ENCODE data around the gene NFASC.

Gene NFASC

DNA sequence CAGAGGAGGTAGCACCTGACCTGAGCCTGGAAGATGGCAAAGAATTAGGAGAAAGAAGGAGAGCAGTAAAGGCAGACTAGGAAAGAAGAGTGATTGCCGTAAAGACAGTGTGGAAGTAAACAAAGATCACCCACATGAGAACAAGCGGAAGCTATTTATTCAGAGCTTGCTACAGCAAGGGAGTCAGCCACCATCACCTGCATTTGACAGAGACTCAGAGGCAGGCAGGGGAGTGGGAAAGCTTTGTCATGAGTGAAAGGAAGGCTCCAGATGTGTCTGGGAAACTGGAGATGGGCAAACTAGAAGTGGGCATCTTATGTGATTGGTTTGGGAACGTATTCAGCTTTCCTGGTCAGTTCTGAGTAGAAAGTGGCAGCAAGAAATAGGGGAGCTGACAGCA, 64.5 kb downstream of the NFASC start:
- no peaks in the 10 kb centered on the region for H3K36me3 ChIP-seq
- no peaks in the 10 kb centered on the region for H3K4me1 ChIP-seq (ENCODE audit: control insufficient read depth in 1 of 2, insufficient read depth in 1 of 2, low read depth in 1 of 2, low read length in 1 of 2)
- peaks cover 82% of the 10 kb centered on the region for H3K27me3 ChIP-seq
- no peak for TF ChIP-seq CTCF (IDR thresholded peaks at IDR 0.05)
- H3K4me3 ChIP-seq (ENCODE audit: low read depth in 1 of 2, low read length in 1 of 2), result no peak overlapping the region
- H3K27ac ChIP-seq, result no peak overlapping the region
- H3K9me3 ChIP-seq, result no peaks in the 10 kb centered on the region

DNA sequence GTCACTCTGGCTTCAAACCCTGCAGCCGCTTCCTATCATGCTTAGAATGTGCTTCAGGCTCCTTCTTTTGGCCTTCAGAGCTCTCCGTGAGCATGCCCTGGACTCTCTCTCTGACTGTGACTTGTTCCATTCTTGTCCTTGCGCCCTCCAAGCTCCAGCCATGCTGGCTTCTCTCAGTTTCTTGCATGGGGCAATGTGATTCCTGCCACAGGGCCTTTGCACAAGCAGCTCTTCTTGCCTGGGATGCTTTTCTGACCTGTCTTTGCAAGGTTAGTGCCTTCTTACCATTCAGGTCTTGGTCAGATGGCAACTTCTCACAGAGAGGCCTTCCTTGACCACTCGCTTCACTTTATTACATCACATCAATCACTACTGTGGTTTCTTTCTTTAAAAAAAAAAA, 66.1 kb downstream of the NFASC start:
- no peaks in the 10 kb centered on the region for H3K36me3 ChIP-seq
- H3K4me1 ChIP-seq (ENCODE audit: control insufficient read depth in 1 of 2, insufficient read depth in 1 of 2, low read depth in 1 of 2, low read length in 1 of 2), result peaks cover 3 to 13% of the 10 kb centered on the region in 2 experiments
- no peak for TF ChIP-seq CTCF (IDR thresholded peaks at IDR 0.05)
- H3K9me3 ChIP-seq, result no peaks in the 10 kb centered on the region
- no peak overlapping the region for H3K4me3 ChIP-seq (ENCODE audit: low read depth in 1 of 2, low read length in 1 of 2)
- H3K27ac ChIP-seq, result no peak overlapping the region
- H3K27me3 ChIP-seq, result peaks cover 70% of the 10 kb centered on the region

GRCh38 chr1:204937901-204938300, 67.2 kb downstream of the NFASC start:
- Histone ChIP-seq H3K36me3 (no peaks in the 10 kb centered on the region), H3K4me3 (ENCODE audit: low read depth in 1 of 2, low read length in 1 of 2) (no peak overlapping the region), H3K27me3 (peaks cover 59% of the 10 kb centered on the region), H3K9me3 (no peaks in the 10 kb centered on the region), H3K27ac (no peak overlapping the region), H3K4me1 (ENCODE audit: control insufficient read depth in 1 of 2, insufficient read depth in 1 of 2, low read depth in 1 of 2, low read length in 1 of 2) (peaks cover 10 to 25% of the 10 kb centered on the region in 2 experiments)
- no peak for TF ChIP-seq CTCF (IDR thresholded peaks at IDR 0.05)

DNA sequence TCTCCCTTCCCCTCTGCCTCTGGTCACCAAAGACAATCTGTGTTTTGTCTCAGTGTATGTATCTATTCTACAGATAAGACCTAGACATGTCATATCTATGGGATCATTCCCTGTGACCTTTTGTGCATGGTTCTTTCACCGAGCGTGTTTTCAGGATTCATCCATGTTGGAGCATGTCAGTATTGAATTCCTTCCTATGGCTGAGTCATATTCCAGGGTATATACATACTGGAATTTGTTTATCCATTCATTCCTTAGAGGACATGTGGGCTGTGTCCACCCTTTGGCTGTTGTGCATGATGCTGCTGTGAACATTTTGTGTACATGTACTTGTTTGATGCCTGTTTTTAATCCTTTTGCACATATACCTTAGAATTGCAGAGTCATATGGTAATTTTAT, 69.9 kb downstream of the NFASC start:
- no peak for TF ChIP-seq CTCF (IDR thresholded peaks at IDR 0.05)
- H3K4me1 ChIP-seq (ENCODE audit: control insufficient read depth in 1 of 2, insufficient read depth in 1 of 2, low read depth in 1 of 2, low read length in 1 of 2), result peaks cover 19 to 38% of the 10 kb centered on the region in 2 experiments
- no peak overlapping the region for H3K27ac ChIP-seq
- H3K4me3 ChIP-seq (ENCODE audit: low read depth in 1 of 2, low read length in 1 of 2), result no peak overlapping the region
- H3K9me3 ChIP-seq, result no peaks in the 10 kb centered on the region
- no peaks in the 10 kb centered on the region for H3K36me3 ChIP-seq
- peaks cover 32% of the 10 kb centered on the region for H3K27me3 ChIP-seq

- no peaks in the 10 kb centered on the region for H3K9me3 ChIP-seq
- peaks cover 29% of the 10 kb centered on the region for H3K27me3 ChIP-seq
- peak; percentile 78 for TF ChIP-seq CTCF (IDR thresholded peaks at IDR 0.05)
- H3K36me3 ChIP-seq, result no peaks in the 10 kb centered on the region
- no peak overlapping the region for H3K4me3 ChIP-seq (ENCODE audit: low read depth in 1 of 2, low read length in 1 of 2)
- peaks cover 28 to 49% of the 10 kb centered on the region in 2 experiments for H3K4me1 ChIP-seq (ENCODE audit: control insufficient read depth in 1 of 2, insufficient read depth in 1 of 2, low read depth in 1 of 2, low read length in 1 of 2)
- no peak overlapping the region for H3K27ac ChIP-seq
Observed at GRCh38 chr1:204941421-204942338, 71.0 kb downstream of the NFASC start.

Data from neutrophil (primary cell).